Measurements from ENCODE around the gene MYO9B. TPM values are rescaled to one million over a fixed set of nuclear protein-coding genes. Genes with fewer than 3 reads are reported as not detected.
"Not testable (repeated sequence)": the region's sequence is repeated elsewhere in the genome, so short reads cannot be mapped to it uniquely, and the experiment has no call there.

Gene MYO9B
- total RNA-seq, 1 donor from 2014 or later = 15.5 TPM

GRCh38 chr19:17088552-17088951 is 13.0 kb downstream of the MYO9B start:
- Histone ChIP-seq H3K36me3 (ENCODE audit: control insufficient read depth, insufficient read depth, low read length) (peaks cover 7% of the 10 kb centered on the region), H3K4me3 (ENCODE audit: low read depth, low read length) (no peak overlapping the region), H3K27me3 (ENCODE audit: control insufficient read depth, insufficient read depth, low read length) (no peaks in the 10 kb centered on the region)
- DNase-seq (ENCODE audit: low read depth) (no peak), FAIRE-seq (no peak)
- no peak for TF ChIP-seq CTCF (IDR thresholded peaks at IDR 0.05; ENCODE audit: insufficient read depth, low read length, severe bottlenecking)

- Histone ChIP-seq H3K36me3 (ENCODE audit: control insufficient read depth, insufficient read depth, low read length) (peaks cover 7% of the 10 kb centered on the region), H3K27me3 (ENCODE audit: control insufficient read depth, insufficient read depth, low read length) (no peaks in the 10 kb centered on the region)
- DNase-seq (ENCODE audit: low read depth) = peak; percentile 24
These were observed 15.0 kb downstream of the MYO9B start for GRCh38 chr19:17090583-17090982.

GRCh38 chr19:17091758-17092333 is 16.3 kb downstream of the MYO9B start:
- no peak for DNase-seq (ENCODE audit: low read depth)
- H3K36me3 ChIP-seq (ENCODE audit: control insufficient read depth, insufficient read depth, low read length) = peaks cover 3% of the 10 kb centered on the region
- no peak overlapping the region for H3K4me3 ChIP-seq (ENCODE audit: low read depth, low read length)
- FAIRE-seq = no peak
- H3K27me3 ChIP-seq (ENCODE audit: control insufficient read depth, insufficient read depth, low read length) = no peaks in the 10 kb centered on the region
- TF ChIP-seq CTCF (IDR thresholded peaks at IDR 0.05; ENCODE audit: insufficient read depth, low read length, severe bottlenecking) = no peak

More at GRCh38 chr19:17090583-17090982, 15.0 kb downstream of the MYO9B start:
- TF ChIP-seq CTCF (IDR thresholded peaks at IDR 0.05; ENCODE audit: insufficient read depth, low read length, severe bottlenecking) = no peak
- peak; percentile 7 for FAIRE-seq
- no peak overlapping the region for H3K4me3 ChIP-seq (ENCODE audit: low read depth, low read length)

- Histone ChIP-seq H3K4me3 (ENCODE audit: low read depth, low read length) (no peak overlapping the region), H3K27me3 (ENCODE audit: control insufficient read depth, insufficient read depth, low read length) (no peaks in the 10 kb centered on the region), H3K36me3 (ENCODE audit: control insufficient read depth, insufficient read depth, low read length) (peaks cover 1% of the 10 kb centered on the region)
- FAIRE-seq = no peak
- DNase-seq (ENCODE audit: low read depth) = no peak
- no peak for TF ChIP-seq CTCF (IDR thresholded peaks at IDR 0.05; ENCODE audit: insufficient read depth, low read length, severe bottlenecking)
These were observed 17.1 kb downstream of the MYO9B start for GRCh38 chr19:17092696-17093095.

GRCh38 chr19:17094694-17095093 is 19.1 kb downstream of the MYO9B start:
- not testable (repeated sequence) for H3K4me3 ChIP-seq (ENCODE audit: low read depth, low read length); DNase-seq (ENCODE audit: low read depth); H3K36me3 ChIP-seq (ENCODE audit: control insufficient read depth, insufficient read depth, low read length); FAIRE-seq; H3K27me3 ChIP-seq (ENCODE audit: control insufficient read depth, insufficient read depth, low read length)

GRCh38 chr19:17095141-17095919 is 19.8 kb downstream of the MYO9B start:
- no peak overlapping the region for H3K4me3 ChIP-seq (ENCODE audit: low read depth, low read length)
- H3K36me3 ChIP-seq (ENCODE audit: control insufficient read depth, insufficient read depth, low read length) = peaks cover 1% of the 10 kb centered on the region
- no peak for TF ChIP-seq CTCF (IDR thresholded peaks at IDR 0.05; ENCODE audit: insufficient read depth, low read length, severe bottlenecking)
- FAIRE-seq (no peak), DNase-seq (ENCODE audit: low read depth) (no peak)
- H3K27me3 ChIP-seq (ENCODE audit: control insufficient read depth, insufficient read depth, low read length) = no peaks in the 10 kb centered on the region
